ENCODE measurements around the gene NINJ2. TPM values are rescaled to one million over a fixed set of nuclear protein-coding genes. Genes with fewer than 3 reads are reported as not detected.

Gene NINJ2
- total RNA-seq, 1 donor from 2014 or later, result not detected

DNA sequence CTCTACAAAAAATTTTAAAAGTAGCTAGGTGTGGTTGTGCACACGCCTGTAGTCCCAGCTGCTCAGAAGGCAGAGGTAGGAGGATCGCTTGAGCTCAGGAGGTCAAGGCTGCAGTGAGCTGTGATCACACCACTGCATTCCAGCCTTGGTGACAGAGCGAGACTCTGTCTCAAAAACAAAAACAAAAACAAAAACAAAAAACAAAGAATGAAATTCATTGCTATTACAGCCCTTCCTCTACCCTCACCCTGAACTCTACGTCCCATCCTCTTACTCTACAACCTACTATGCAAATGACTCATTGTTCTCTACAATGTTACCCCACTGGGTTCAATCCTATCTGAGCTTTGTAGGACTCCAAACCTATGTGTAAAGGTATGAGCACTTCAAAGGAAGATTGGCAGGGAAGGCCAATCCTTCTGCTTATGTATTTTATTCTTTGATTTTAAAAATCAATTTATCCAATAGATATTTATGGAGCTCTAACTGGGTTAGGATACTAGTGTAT is 39.3 kb downstream of the NINJ2 start:
- H3K27me3 ChIP-seq (ENCODE audit: control insufficient read depth, insufficient read depth, low read length), result no peaks in the 10 kb centered on the region

DNA sequence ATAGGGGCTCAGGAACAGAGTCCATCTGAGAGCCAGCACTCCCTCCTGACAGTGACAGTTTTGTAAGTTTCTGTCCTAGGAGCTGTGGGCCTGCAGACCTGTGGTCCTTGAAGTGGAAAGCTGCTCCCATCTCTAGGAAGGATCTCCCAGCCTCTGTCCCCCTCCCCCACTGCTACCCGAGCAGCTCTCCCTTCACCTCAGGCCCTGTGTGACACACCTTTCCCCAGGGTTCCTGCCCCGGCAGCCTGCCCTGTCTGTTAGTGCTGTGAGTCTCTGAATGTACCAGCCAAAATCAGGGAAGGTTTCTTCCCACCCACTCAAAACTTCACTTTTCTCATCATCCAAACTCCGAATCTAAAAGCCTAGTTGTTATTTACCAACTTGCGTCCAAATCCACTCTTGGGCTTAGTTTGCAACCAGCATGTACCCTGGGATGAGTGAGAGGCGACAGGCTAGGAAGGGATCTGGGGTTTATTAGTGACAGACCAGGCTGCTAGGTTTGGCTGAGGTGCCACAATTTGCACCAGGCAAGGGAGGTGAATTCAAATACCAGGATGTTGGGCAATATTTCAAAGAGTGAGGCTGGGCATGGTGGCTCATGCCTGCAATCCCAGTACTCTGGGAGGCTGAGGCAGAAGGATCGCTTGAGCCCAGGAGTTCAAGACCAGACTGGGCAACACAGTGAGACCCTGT is 39.9 kb downstream of the NINJ2 start:
- DNase-seq (ENCODE audit: low read depth), result no peak
- H3K36me3 ChIP-seq (ENCODE audit: control insufficient read depth, insufficient read depth, low read length), result no peaks in the 10 kb centered on the region
- TF ChIP-seq, protein P1, sequence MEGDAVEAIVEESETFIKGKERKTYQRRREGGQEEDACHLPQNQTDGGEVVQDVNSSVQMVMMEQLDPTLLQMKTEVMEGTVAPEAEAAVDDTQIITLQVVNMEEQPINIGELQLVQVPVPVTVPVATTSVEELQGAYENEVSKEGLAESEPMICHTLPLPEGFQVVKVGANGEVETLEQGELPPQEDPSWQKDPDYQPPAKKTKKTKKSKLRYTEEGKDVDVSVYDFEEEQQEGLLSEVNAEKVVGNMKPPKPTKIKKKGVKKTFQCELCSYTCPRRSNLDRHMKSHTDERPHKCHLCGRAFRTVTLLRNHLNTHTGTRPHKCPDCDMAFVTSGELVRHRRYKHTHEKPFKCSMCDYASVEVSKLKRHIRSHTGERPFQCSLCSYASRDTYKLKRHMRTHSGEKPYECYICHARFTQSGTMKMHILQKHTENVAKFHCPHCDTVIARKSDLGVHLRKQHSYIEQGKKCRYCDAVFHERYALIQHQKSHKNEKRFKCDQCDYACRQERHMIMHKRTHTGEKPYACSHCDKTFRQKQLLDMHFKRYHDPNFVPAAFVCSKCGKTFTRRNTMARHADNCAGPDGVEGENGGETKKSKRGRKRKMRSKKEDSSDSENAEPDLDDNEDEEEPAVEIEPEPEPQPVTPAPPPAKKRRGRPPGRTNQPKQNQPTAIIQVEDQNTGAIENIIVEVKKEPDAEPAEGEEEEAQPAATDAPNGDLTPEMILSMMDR (IDR thresholded peaks at IDR 0.05; ENCODE audit: insufficient read depth, low read length, poor library complexity, severe bottlenecking), result no peak
- H3K4me3 ChIP-seq (ENCODE audit: low read depth, low read length), result no peak overlapping the region
- no peaks in the 10 kb centered on the region for H3K27me3 ChIP-seq (ENCODE audit: control insufficient read depth, insufficient read depth, low read length)

More for the DNA sequence above, 39.3 kb downstream of the NINJ2 start:
- Histone ChIP-seq H3K4me3 (ENCODE audit: low read depth, low read length) (no peak overlapping the region), H3K36me3 (ENCODE audit: control insufficient read depth, insufficient read depth, low read length) (no peaks in the 10 kb centered on the region)
- DNase-seq (ENCODE audit: low read depth), result no peak
- TF ChIP-seq, protein P1 (IDR thresholded peaks at IDR 0.05; ENCODE audit: insufficient read depth, low read length, poor library complexity, severe bottlenecking), result no peak

DNA sequence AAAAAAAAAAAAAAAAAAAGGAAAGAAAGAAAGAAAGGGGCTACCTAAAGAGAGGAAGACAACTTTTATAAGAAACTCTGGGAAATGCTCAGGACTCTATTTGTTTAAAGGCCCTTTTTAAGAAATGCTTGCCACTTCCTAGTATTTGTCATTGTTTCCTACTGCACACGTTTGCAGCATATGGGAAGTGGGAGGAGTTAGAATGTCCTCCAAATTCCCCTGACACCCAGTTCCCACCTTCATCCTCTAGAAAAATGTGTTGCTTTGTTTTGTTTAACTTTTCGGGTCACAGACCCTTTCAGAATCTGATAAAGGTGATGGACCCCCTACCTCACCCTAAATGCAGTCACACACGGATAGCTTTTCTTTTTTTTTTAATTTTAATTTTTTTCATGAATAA is 40.8 kb downstream of the NINJ2 start:
- Histone ChIP-seq H3K4me3 (ENCODE audit: low read depth, low read length) (no peak overlapping the region), H3K36me3 (ENCODE audit: control insufficient read depth, insufficient read depth, low read length) (no peaks in the 10 kb centered on the region), H3K27me3 (ENCODE audit: control insufficient read depth, insufficient read depth, low read length) (no peaks in the 10 kb centered on the region)
- TF ChIP-seq, protein P1 (IDR thresholded peaks at IDR 0.05; ENCODE audit: insufficient read depth, low read length, poor library complexity, severe bottlenecking), result no peak
- no peak for DNase-seq (ENCODE audit: low read depth)

DNA sequence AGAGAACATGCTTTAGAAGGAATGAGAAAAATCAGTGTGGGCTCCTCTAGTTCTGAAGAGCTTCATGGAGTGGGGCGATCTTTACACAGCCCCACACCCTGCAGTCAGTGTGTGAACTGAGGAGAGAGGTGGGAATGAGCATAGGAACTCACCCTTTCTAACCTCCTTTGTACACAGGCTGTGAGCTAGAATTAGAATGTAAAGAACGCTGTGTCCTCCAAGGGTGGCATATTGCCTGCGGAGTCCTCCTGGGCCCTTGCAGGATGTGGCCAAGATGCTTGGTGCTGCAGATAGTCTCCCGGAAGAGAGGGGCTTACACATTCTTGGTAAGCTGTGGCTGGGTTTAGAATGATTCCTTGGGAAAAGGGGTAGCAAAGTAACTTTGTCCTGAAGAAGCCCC is 43.9 kb downstream of the NINJ2 start:
- H3K27me3 ChIP-seq (ENCODE audit: control insufficient read depth, insufficient read depth, low read length), result no peaks in the 10 kb centered on the region
- TF ChIP-seq, protein P1 (IDR thresholded peaks at IDR 0.05; ENCODE audit: insufficient read depth, low read length, poor library complexity, severe bottlenecking), result no peak

DNA sequence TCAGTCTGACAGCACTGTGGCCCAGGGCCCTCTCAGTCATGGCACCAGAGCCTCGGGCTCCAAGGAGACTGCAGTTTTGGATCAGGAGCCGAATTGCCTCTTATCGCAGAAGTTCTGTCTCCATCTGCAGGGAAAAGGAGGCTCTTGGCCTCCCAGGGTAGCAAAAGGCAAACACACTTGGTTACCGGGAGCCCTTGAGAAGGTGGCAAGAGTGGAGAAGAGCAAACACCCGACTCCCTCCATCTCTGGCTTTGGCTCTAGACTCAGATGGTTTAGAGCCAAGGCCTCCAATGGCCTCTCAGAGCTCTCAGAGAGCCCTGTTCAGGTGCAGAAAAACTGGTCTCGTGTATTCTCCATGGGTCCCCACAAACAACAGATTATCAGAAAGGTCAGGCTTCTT is 44.6 kb downstream of the NINJ2 start:
- TF ChIP-seq, protein P1 (IDR thresholded peaks at IDR 0.05; ENCODE audit: insufficient read depth, low read length, poor library complexity, severe bottlenecking), result no peak
- no peak for DNase-seq (ENCODE audit: low read depth)
- Histone ChIP-seq H3K36me3 (ENCODE audit: control insufficient read depth, insufficient read depth, low read length) (no peaks in the 10 kb centered on the region), H3K4me3 (ENCODE audit: low read depth, low read length) (no peak overlapping the region), H3K27me3 (ENCODE audit: control insufficient read depth, insufficient read depth, low read length) (no peaks in the 10 kb centered on the region)

More for the DNA sequence above, 43.9 kb downstream of the NINJ2 start:
- H3K36me3 ChIP-seq (ENCODE audit: control insufficient read depth, insufficient read depth, low read length), result no peaks in the 10 kb centered on the region
- no peak for DNase-seq (ENCODE audit: low read depth)
- no peak overlapping the region for H3K4me3 ChIP-seq (ENCODE audit: low read depth, low read length)

Measured in kidney epithelial cell (primary cell).